A549 (cell line): ENCODE measurements around the gene HSPA2. TPM values are rescaled to one million over a fixed set of nuclear protein-coding genes. Genes with fewer than 3 reads are reported as not detected.
"Not testable (repeated sequence)": the region's sequence is repeated elsewhere in the genome, so short reads cannot be mapped to it uniquely, and the experiment has no call there.

ENCODE experiments used
- ATAC-seq, 2 experiments: fragments of 200-7000 bp in 1 of 2; fragments of >200 bp in 1 of 2; cut with Nextera tagmentation in 1 of 2; cut with Tn5 transposase in 1 of 2; 3 replicates each; pipeline versions ENCODE4 v1.8.0 to v1.9.1; 2018 to 2020; ENCODE audit warnings: mild to moderate bottlenecking in 1 of 2, moderate library complexity in 1 of 2
- CTCF ChIA-PET: fragments of 300-600 bp; sonication (Branson Sonifier 250); formaldehyde crosslinking; extraction: SDS; loops from one replicate; lab custom pipeline; 2021; ENCODE audit warnings: antibody characterized with exemption, inconsistent platforms; lab: Yijun Ruan, JAX
- POLR2A ChIA-PET: fragments of 350-600 bp; formaldehyde crosslinking; extraction: SDS; loops from one replicate; lab custom pipeline; 2021; ENCODE audit warnings: antibody characterized with exemption, inconsistent platforms; lab: Yijun Ruan, JAX
- DNase-seq, 2 experiments: peaks; one replicate each; pipeline versions ENCODE4 v3.0.0 to v3.0.0-alpha.2; 2011 to 2016; ENCODE audit warnings: low read depth in 1 of 2, low spot score in 1 of 2
- FAIRE-seq: peaks from 2 replicates; lab custom pipeline; 2011; peaks lifted over from hg19 to GRCh38; lab: Jason Lieb, UNC
- H3K27ac ChIP-seq, 2 experiments: fragments of >200 bp; sonication (Bioruptor Twin); formaldehyde crosslinking; 3 replicates each; pipeline ENCODE4 v1.5.1; 2016 to 2017
- H3K4me1 ChIP-seq: fragments of >200 bp; sonication (Bioruptor Twin); formaldehyde crosslinking; 3 replicates; pipeline ENCODE4 v1.6.1; 2016
- H3K4me2 ChIP-seq: fragments of >200 bp; sonication (Bioruptor Twin); formaldehyde crosslinking; 3 replicates; pipeline ENCODE4 v1.6.1; 2016
- H3K4me3 ChIP-seq: fragments of >200 bp; sonication (Bioruptor Twin); formaldehyde crosslinking; 3 replicates; pipeline ENCODE4 v1.5.1; 2016
- H3K9me3 ChIP-seq: fragments of >200 bp; sonication (Bioruptor Twin); formaldehyde crosslinking; 3 replicates; pipeline ENCODE4 v1.6.1; 2016
- ATOH8 ChIP-seq: fragments of 250-450 bp; sonication (Bioruptor Pico); IDR thresholded peaks from 2 replicates; pipeline ENCODE4 v1.5.0; 2020; ENCODE audit warnings: low read depth, mild to moderate bottlenecking, moderate library complexity
- BCL3 ChIP-seq: fragments of >200 bp; sonication (Bioruptor Twin); formaldehyde crosslinking; IDR thresholded peaks from 3 replicates; pipeline ENCODE4 v1.6.1; 2016
- CBX2 ChIP-seq: fragments of 200-600 bp; sonication (generic); IDR thresholded peaks from 2 replicates; pipeline ENCODE4 v1.6.1; 2016; ENCODE audit warnings: low read depth, mild to moderate bottlenecking, borderline replicate concordance
- CEBPB ChIP-seq, 2 experiments: fragments of >200 bp in 1 of 2; sonication (Bioruptor Twin) in 1 of 2; formaldehyde crosslinking in 1 of 2; IDR thresholded peaks; 2 replicates each; pipeline ENCODE4 v1.6.1; 2012 to 2016
- CTCF ChIP-seq: fragments of >200 bp; sonication (Bioruptor Twin); formaldehyde crosslinking; IDR thresholded peaks from 3 replicates; pipeline ENCODE4 v1.5.1; 2016
- EHF ChIP-seq: fragments of 250-450 bp; sonication (Bioruptor Pico); IDR thresholded peaks from 2 replicates; pipeline ENCODE4 v1.5.0; 2020; ENCODE audit warnings: mild to moderate bottlenecking
- EHMT2 ChIP-seq: fragments of 200-600 bp; sonication (generic); IDR thresholded peaks from 2 replicates; pipeline ENCODE4 v1.6.1; 2016; ENCODE audit warnings: antibody characterized with exemption, low read depth, mild to moderate bottlenecking, moderate library complexity
- FOSL2 ChIP-seq, 2 experiments: fragments of 450-650 bp in 1 of 2; fragments of >200 bp in 1 of 2; sonication (Bioruptor Twin) in 1 of 2; formaldehyde crosslinking; IDR thresholded peaks; 2 replicates each; pipeline versions ENCODE4 v1.5.0 to v1.6.1; 2016 to 2020; ENCODE audit warnings: mild to moderate bottlenecking in 1 of 2, moderate library complexity in 1 of 2
- FOXS1 ChIP-seq: fragments of 250-450 bp; sonication (Bioruptor Pico); IDR thresholded peaks from 2 replicates; pipeline ENCODE4 v1.5.0; 2020; ENCODE audit warnings: mild to moderate bottlenecking, moderate library complexity
- GATA3 ChIP-seq: IDR thresholded peaks from 2 replicates; pipeline ENCODE4 v1.6.1; 2012; ENCODE audit warnings: borderline replicate concordance
- HDAC2 ChIP-seq: fragments of 200-600 bp; sonication (generic); IDR thresholded peaks from 2 replicates; pipeline ENCODE4 v1.6.1; 2016
- HOXB13 ChIP-seq: fragments of 250-450 bp; sonication (Bioruptor Pico); IDR thresholded peaks from 2 replicates; pipeline ENCODE4 v1.5.0; 2020; ENCODE audit warnings: low read depth, mild to moderate bottlenecking, moderate library complexity
- HOXB5 ChIP-seq: fragments of 250-450 bp; sonication (Bioruptor Pico); IDR thresholded peaks from 2 replicates; pipeline ENCODE4 v1.5.0; 2020; ENCODE audit warnings: mild to moderate bottlenecking, moderate library complexity
- JUNB ChIP-seq: fragments of >200 bp; sonication (Bioruptor Twin); formaldehyde crosslinking; IDR thresholded peaks from 2 replicates; pipeline ENCODE4 v1.6.1; 2016
- KDM1A ChIP-seq: fragments of 200-600 bp; sonication (generic); IDR thresholded peaks from 2 replicates; pipeline ENCODE4 v1.6.1; 2016; ENCODE audit warnings: low read depth, mild to moderate bottlenecking
- MAZ ChIP-seq: fragments of 150-350 bp; IDR thresholded peaks from 2 replicates; pipeline ENCODE4 v1.6.1; 2014; ENCODE audit warnings: antibody characterized with exemption, low read depth, low read length, borderline replicate concordance
- NPAS2 ChIP-seq: fragments of 250-450 bp; sonication (Bioruptor Pico); IDR thresholded peaks from 2 replicates; pipeline ENCODE4 v1.8.0; 2022; ENCODE audit warnings: mild to moderate bottlenecking, moderate library complexity, borderline replicate concordance
- NR3C1 ChIP-seq: fragments of >200 bp; sonication (Bioruptor Twin); formaldehyde crosslinking; IDR thresholded peaks from 3 replicates; pipeline ENCODE4 v1.6.1; 2017
- PBX3 ChIP-seq: IDR thresholded peaks from 2 replicates; pipeline ENCODE4 v1.6.1; 2012
- RAD21 ChIP-seq, 2 experiments: fragments of >200 bp in 1 of 2; sonication (Bioruptor Twin) in 1 of 2; formaldehyde crosslinking in 1 of 2; IDR thresholded peaks in 1 of 2; conservative IDR thresholded peaks in 1 of 2; 2 replicates in 1 of 2; 3 replicates in 1 of 2; pipeline ENCODE4 v1.6.1; 2012 to 2018; ENCODE audit warnings: inconsistent platforms in 1 of 2
- RNF2 ChIP-seq: fragments of 200-600 bp; sonication (generic); IDR thresholded peaks from 2 replicates; pipeline ENCODE4 v1.6.1; 2016; ENCODE audit warnings: low read depth, mild to moderate bottlenecking, antibody characterized with exemption, moderate library complexity, borderline replicate concordance
- SMC3 ChIP-seq: fragments of >200 bp; sonication (Bioruptor Twin); formaldehyde crosslinking; IDR thresholded peaks from 3 replicates; pipeline ENCODE4 v1.6.1; 2018; ENCODE audit warnings: inconsistent platforms
- SREBF2 ChIP-seq: fragments of 450-650 bp; IDR thresholded peaks from 2 replicates; pipeline ENCODE4 v1.6.1; 2014; ENCODE audit warnings: mild to moderate bottlenecking, moderate library complexity
- ZNF302 ChIP-seq: fragments of 250-450 bp; sonication (Bioruptor Pico); IDR thresholded peaks from 2 replicates; pipeline ENCODE4 v1.9.0; 2021; ENCODE audit warnings: inconsistent platforms, mild to moderate bottlenecking, moderate library complexity
- ZSCAN20 ChIP-seq: fragments of 250-450 bp; sonication (Bioruptor Pico); IDR thresholded peaks from 2 replicates; pipeline ENCODE4 v1.8.0; 2022; ENCODE audit warnings: mild to moderate bottlenecking, moderate library complexity
- WGBS: methylation state at CpG from one replicate; pipeline ENCODE4 v1.1.6; 2017; ENCODE audit errors: missing lambda C conversion rate; 5-methylcytosine and 5-hydroxymethylcytosine counted together
- polyA plus RNA-seq, 4 experiments: library from polyadenylated mRNA; depleted of rRNA in 3 of 4; stranded (reverse); fragments of >200 nt; fragmentation: RNase III in 1 of 4; extraction: RNeasy Plus Mini Kit Qiagen cat#74134 plus additional on column Dnase treatment in 1 of 4; gene quantifications; 2 replicates in 3 of 4; 3 replicates in 1 of 4; pipeline ENCODE4 v1.2.3, GENCODE V29; 2011 to 2017

HSPA2 gene
- polyA plus RNA-seq, 2 of the 4 experiments (the other 2 are of a cell fraction), result 59.9 to 156 TPM

GRCh38 chr14:64554556-64554955 is 14.0 kb downstream of the HSPA2 start:
- FAIRE-seq (no peak), ATAC-seq (no peak; a peak in 1 of 6 replicates), DNase-seq (no peak)
- ChIA-PET POLR2A (interaction anchor here (0.9 to 4.4 kb wide), 3 partner anchors 14 to 210 kb away, joined by 3 to 29 read pairs (median 3); partner anchors contain the start of gene HSPA2), CTCF (interaction anchor here (0.7 to 4.0 kb wide), 8 partner anchors 11 to 337 kb away, joined by 3 to 19 read pairs (median 3); partner anchors contain the start of gene HSPA2)
- H3K4me2 ChIP-seq, result no peak overlapping the region
- no peak overlapping the region for H3K27ac ChIP-seq
- no peak overlapping the region for H3K4me3 ChIP-seq
- 72% methylated on average over 4 of the region's 4 CpGs for WGBS
- TF ChIP-seq CBX2 (no peak), EHF (CRISPR knock-in tag) (no peak), KDM1A (no peak), RAD21 (conservative IDR thresholded peaks at IDR 0.05 in 1 of 2, IDR thresholded peaks at IDR 0.05 in 1 of 2) (no peak), MAZ (no peak), CEBPB (IDR thresholded peaks at IDR 0.05) (no peak), FOSL2 (IDR thresholded peaks at IDR 0.05) (no peak), FOSL2 (CRISPR knock-in tag; IDR thresholded peaks at IDR 0.05) (no peak), JUNB (no peak), ZSCAN20 (CRISPR knock-in tag) (no peak), ZNF302 (CRISPR knock-in tag) (no peak), FOXS1 (no peak), GATA3 (no peak), NPAS2 (CRISPR knock-in tag) (no peak)
- no peaks in the 10 kb centered on the region for H3K9me3 ChIP-seq
- 0 out of 3 replicates have a peak, but pooled peaks cover 5% of the 10 kb centered on the region for H3K4me1 ChIP-seq

GRCh38 chr14:64556526-64556925 is 16.0 kb downstream of the HSPA2 start:
- Histone ChIP-seq H3K9me3 (no peaks in the 10 kb centered on the region), H3K4me3 (no peak overlapping the region), H3K27ac (peak overlapping the region in 1 of 2 experiments; percentile 50; a peak in 1 of 6 replicates), H3K4me1 (peaks cover 2% of the 10 kb centered on the region; the same call in 1 of the 3 replicates), H3K4me2 (no peak overlapping the region)
- TF ChIP-seq ATOH8 (CRISPR knock-in tag) (no peak), CEBPB (IDR thresholded peaks at IDR 0.05) (peak in 1 of 2 experiments; percentile 73; a peak in 3 of 4 replicates), FOSL2 (IDR thresholded peaks at IDR 0.05) (peak; percentile 32; the same call in 1 of the 2 replicates), FOSL2 (CRISPR knock-in tag; IDR thresholded peaks at IDR 0.05) (peak; percentile 61), EHMT2 (no peak), HOXB5 (CRISPR knock-in tag) (no peak), SMC3 (no peak)
- 89% methylated on average over 5 of the region's 5 CpGs for WGBS
- peak; percentile 50 to 52; a peak in 2 of 6 replicates for ATAC-seq
- CTCF ChIA-PET, result interaction anchor here (0.6 to 4.0 kb wide), 5 partner anchors 15 to 429 kb away, joined by 3 to 19 read pairs (median 5); partner anchors contain the start of gene HSPA2
- peak in 1 of 2 experiments; percentile 44 for DNase-seq
- no peak for FAIRE-seq
- POLR2A ChIA-PET, result interaction anchor here (0.6 to 4.4 kb wide), 2 partner anchors 16 to 40 kb away, joined by 5 to 29 read pairs; partner anchors contain the start of gene HSPA2

- WGBS, result 82% methylated on average over 2 of the region's 2 CpGs
- H3K4me3 ChIP-seq, H3K9me3 ChIP-seq, FAIRE-seq, H3K27ac ChIP-seq, POLR2A ChIA-PET, H3K4me2 ChIP-seq, H3K4me1 ChIP-seq, DNase-seq, ATAC-seq: not testable (repeated sequence)
- CTCF ChIA-PET, result interaction anchor here (1.6 to 2.1 kb wide), 3 partner anchors 18 to 334 kb away, joined by 4 to 8 read pairs (median 7); partner anchors contain the start of gene HSPA2
Measured at GRCh38 chr14:64558216-64558615, 17.7 kb downstream of the HSPA2 start.

- Histone ChIP-seq H3K4me3 (no peak overlapping the region), H3K4me2 (no peak overlapping the region), H3K27ac (0 out of 6 replicates have a peak overlapping the region, but pooled peaks of 1 of the 2 experiments have one; percentile 4), H3K9me3 (no peaks in the 10 kb centered on the region), H3K4me1 (peaks cover 7% of the 10 kb centered on the region)
- no peak for FAIRE-seq
- DNase-seq, result no peak
- ChIA-PET CTCF (interaction anchor here (1.2 to 4.1 kb wide), 3 partner anchors 21 to 200 kb away, joined by 3 to 18 read pairs (median 4); partner anchors contain the start of gene HSPA2), POLR2A (no interaction called here)
- no peak for ATAC-seq
- 73% methylated on average over 2 of the region's 2 CpGs for WGBS
- TF ChIP-seq KDM1A (no peak), NR3C1 (no peak), SREBF2 (no peak), PBX3 (no peak), EHMT2 (no peak), BCL3 (no peak), HDAC2 (no peak), RNF2 (no peak), HOXB13 (CRISPR knock-in tag) (no peak), CTCF (no peak)
Measured at GRCh38 chr14:64561631-64562030, 21.1 kb downstream of the HSPA2 start.
